ENCODE measurements around the gene WIPF3. TPM values are rescaled to one million over a fixed set of nuclear protein-coding genes. Genes with fewer than 3 reads are reported as not detected.
A peak's percentile ranks its signal among the peaks of the same experiment; 100 is the strongest.

Gene WIPF3, protein sequence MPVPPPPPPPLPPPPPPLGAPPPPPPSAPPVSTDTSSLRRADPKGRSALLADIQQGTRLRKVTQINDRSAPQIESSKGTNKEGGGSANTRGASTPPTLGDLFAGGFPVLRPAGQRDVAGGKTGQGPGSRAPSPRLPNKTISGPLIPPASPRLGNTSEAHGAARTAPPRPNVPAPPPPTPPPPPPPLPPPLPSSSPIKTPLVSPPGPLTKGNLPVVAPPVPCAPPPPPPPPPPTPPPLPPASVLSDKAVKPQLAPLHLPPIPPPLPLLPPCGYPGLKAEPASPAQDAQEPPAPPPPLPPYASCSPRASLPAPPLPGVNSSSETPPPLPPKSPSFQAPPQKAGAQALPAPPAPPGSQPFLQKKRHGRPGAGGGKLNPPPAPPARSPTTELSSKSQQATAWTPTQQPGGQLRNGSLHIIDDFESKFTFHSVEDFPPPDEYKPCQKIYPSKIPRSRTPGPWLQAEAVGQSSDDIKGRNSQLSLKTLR
- not detected for total RNA-seq

- H3K27me3 Mint-ChIP-seq, result peaks cover 67% of the 10 kb centered on the region
These were observed at the start of gene WIPF3 for GRCh38 chr7:29806208-29806994. Gene WIPF3, plus strand, starts transcription at chr7:29806508. Its CDS starts 28,217 bp downstream, at chr7:29834725.

DNA sequence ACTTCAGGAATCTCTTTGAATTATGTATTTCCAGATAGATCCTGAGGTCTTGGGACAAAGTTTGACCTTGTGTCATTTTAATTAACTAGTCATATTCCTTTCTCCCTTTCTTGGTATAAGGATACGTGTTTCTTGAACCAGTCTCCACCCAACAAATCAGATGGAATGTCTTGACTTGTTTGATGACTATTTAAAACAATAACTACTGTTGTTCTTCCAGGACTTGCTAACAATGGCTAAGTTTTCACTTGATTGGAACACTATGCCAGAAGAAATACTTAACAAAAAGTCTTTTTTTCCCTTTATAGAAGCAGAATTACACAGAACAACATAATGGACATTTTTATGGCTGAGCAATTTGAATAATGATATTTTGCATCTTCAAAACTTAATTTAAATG is 43.0 kb upstream of the WIPF3 start:
- CTCF ChIA-PET, result no interaction called here

More at GRCh38 chr7:29806208-29806994, at the start of gene WIPF3:
- ChIA-PET CTCF (interaction anchor here (2.2 kb wide), 1 partner anchor 115 kb away, joined by 7 read pairs; no protein-coding TSS in a partner anchor), POLR2A (no interaction called here)
- Mint-ChIP-seq H3K36me3 (ENCODE audit: low read depth) (no peaks in the 10 kb centered on the region), H3K4me1 (peaks cover 5% of the 10 kb centered on the region), H3K27ac (no peak within 1 kb of the TSS), H3K9me3 (ENCODE audit: low read depth) (no peaks in the 10 kb centered on the region), H3K4me3 (peak within 1 kb of the TSS; percentile 41)
- intact Hi-C loops (cut with DNase I, micrococcal nuclease), result no loop called here
- peak; percentile 14 for DNase-seq
- peak; percentile 44 for ATAC-seq

GRCh38 chr7:29764227-29764626 is 42.1 kb upstream of the WIPF3 start:
- Mint-ChIP-seq H3K27me3 (peaks cover 5% of the 10 kb centered on the region), H3K4me1 (no peaks in the 10 kb centered on the region), H3K36me3 (ENCODE audit: low read depth) (no peaks in the 10 kb centered on the region), H3K4me3 (no peak overlapping the region), H3K27ac (no peak overlapping the region), H3K9me3 (ENCODE audit: low read depth) (no peaks in the 10 kb centered on the region)
- ChIA-PET POLR2A (no interaction called here), CTCF (no interaction called here)
- intact Hi-C loops (cut with DNase I, micrococcal nuclease), result no loop called here
- DNase-seq, result peak; percentile 5
- no peak for ATAC-seq

More for the DNA sequence above, 43.0 kb upstream of the WIPF3 start:
- no peak for ATAC-seq
- Mint-ChIP-seq H3K9me3 (ENCODE audit: low read depth) (no peaks in the 10 kb centered on the region), H3K4me1 (no peaks in the 10 kb centered on the region), H3K27me3 (peaks cover 5% of the 10 kb centered on the region), H3K27ac (no peak overlapping the region), H3K4me3 (no peak overlapping the region), H3K36me3 (ENCODE audit: low read depth) (no peaks in the 10 kb centered on the region)
- DNase-seq, result no peak
- POLR2A ChIA-PET, result no interaction called here
- intact Hi-C loops (cut with DNase I, micrococcal nuclease), result no loop called here

DNA sequence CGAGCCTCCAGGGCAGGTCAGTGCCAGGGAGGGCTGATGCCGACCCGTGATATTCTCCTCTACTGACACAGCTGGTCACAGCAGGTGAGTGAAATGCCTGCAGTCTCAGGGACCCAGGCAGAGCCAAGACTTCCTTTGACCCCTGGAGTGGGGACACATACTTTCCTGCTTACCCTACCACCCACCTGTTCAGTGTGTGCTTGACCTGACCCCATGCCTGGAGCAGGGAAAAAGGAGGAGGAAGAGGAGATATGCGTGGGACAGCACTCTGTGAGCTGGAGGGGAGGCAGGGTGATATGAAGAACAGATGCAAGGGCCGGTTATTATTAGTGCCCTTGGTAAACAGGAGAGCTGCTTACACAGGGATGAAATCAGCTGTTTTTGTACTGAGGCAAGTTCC is 40.8 kb upstream of the WIPF3 start:
- H3K27ac Mint-ChIP-seq, result no peak overlapping the region
- ATAC-seq, result no peak

DNA sequence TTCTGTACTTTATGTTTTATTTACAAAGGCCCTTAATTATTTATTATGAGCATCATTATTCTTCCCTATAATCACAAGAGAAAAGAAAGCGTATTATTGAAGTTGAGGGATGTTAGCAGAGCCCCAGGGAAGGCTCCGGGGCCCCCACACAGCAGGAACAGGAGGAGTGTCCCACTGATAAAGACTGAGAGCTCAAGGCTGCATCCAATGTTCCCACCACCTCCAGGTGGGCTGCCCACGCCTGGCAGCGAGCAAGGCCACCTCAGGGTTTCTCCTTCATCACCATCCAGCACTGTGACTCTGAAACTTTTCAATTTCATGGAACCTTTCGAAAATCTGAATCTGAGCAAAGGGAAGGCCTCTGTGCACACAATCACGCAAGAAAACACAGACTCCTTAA is 35.9 kb upstream of the WIPF3 start:
- H3K4me1 Mint-ChIP-seq, result no peaks in the 10 kb centered on the region
- ChIA-PET POLR2A (no interaction called here), CTCF (no interaction called here)
- H3K27me3 Mint-ChIP-seq, result peaks cover 2% of the 10 kb centered on the region
- intact Hi-C loops (cut with DNase I, micrococcal nuclease), result no loop called here
- DNase-seq, result no peak
- H3K9me3 Mint-ChIP-seq (ENCODE audit: low read depth), result no peaks in the 10 kb centered on the region
- H3K36me3 Mint-ChIP-seq (ENCODE audit: low read depth), result no peaks in the 10 kb centered on the region
- ATAC-seq, result no peak
- no peak overlapping the region for H3K27ac Mint-ChIP-seq
- no peak overlapping the region for H3K4me3 Mint-ChIP-seq

More for the DNA sequence above, 40.8 kb upstream of the WIPF3 start:
- Mint-ChIP-seq H3K27me3 (peaks cover 5% of the 10 kb centered on the region), H3K4me3 (no peak overlapping the region), H3K36me3 (ENCODE audit: low read depth) (no peaks in the 10 kb centered on the region), H3K9me3 (ENCODE audit: low read depth) (no peaks in the 10 kb centered on the region), H3K4me1 (no peaks in the 10 kb centered on the region)
- ChIA-PET CTCF (no interaction called here), POLR2A (no interaction called here)
- intact Hi-C loops (cut with DNase I, micrococcal nuclease), result no loop called here
- DNase-seq, result no peak

GRCh38 chr7:29771081-29771816 is 35.1 kb upstream of the WIPF3 start:
- Mint-ChIP-seq H3K36me3 (ENCODE audit: low read depth) (no peaks in the 10 kb centered on the region), H3K9me3 (ENCODE audit: low read depth) (no peaks in the 10 kb centered on the region), H3K27me3 (peaks cover 6% of the 10 kb centered on the region), H3K27ac (no peak overlapping the region), H3K4me1 (no peaks in the 10 kb centered on the region), H3K4me3 (no peak overlapping the region)
- ChIA-PET CTCF (no interaction called here), POLR2A (no interaction called here)
- no peak for DNase-seq
- no peak for ATAC-seq
- intact Hi-C loops (cut with DNase I, micrococcal nuclease), result no loop called here

DNA sequence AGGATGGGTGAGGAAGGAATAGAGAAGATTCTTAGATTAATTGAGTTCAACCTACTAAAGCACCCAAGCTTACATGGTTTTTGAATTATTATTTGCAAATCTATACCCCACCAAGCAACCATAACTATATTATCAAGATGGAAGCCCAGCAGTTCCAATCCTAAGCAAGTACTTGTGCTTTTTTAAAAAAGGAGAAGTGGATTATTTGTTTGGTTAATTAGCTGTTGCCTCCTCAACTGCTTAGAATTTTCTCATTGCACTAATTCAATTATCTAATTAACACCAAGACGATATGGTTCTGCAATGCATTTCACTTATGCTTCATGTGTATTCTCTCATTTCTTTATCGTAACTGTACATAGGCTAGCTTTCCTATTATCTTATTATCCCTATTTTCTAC is 27.3 kb upstream of the WIPF3 start:
- no peaks in the 10 kb centered on the region for H3K9me3 Mint-ChIP-seq (ENCODE audit: low read depth)
- POLR2A ChIA-PET, result no interaction called here
- no peak for ATAC-seq
- no peaks in the 10 kb centered on the region for H3K36me3 Mint-ChIP-seq (ENCODE audit: low read depth)
- DNase-seq, result no peak
- intact Hi-C loops (cut with DNase I, micrococcal nuclease), result no loop called here
- H3K4me1 Mint-ChIP-seq, result no peaks in the 10 kb centered on the region
- no peak overlapping the region for H3K4me3 Mint-ChIP-seq
- peaks cover 20% of the 10 kb centered on the region for H3K27me3 Mint-ChIP-seq
- no peak overlapping the region for H3K27ac Mint-ChIP-seq
- CTCF ChIA-PET, result interaction anchor here (0.8 kb wide), 1 partner anchor 177 kb away, joined by 3 read pairs; no protein-coding TSS in a partner anchor

GRCh38 chr7:29780346-29780745 is 26.0 kb upstream of the WIPF3 start:
- POLR2A ChIA-PET, result no interaction called here
- CTCF ChIA-PET, result no interaction called here
- intact Hi-C loops (cut with DNase I, micrococcal nuclease), result no loop called here
- no peak overlapping the region for H3K4me3 Mint-ChIP-seq
- no peak for DNase-seq
- no peak for ATAC-seq
- no peaks in the 10 kb centered on the region for H3K36me3 Mint-ChIP-seq (ENCODE audit: low read depth)
- H3K9me3 Mint-ChIP-seq (ENCODE audit: low read depth), result no peaks in the 10 kb centered on the region
- no peaks in the 10 kb centered on the region for H3K4me1 Mint-ChIP-seq
- H3K27ac Mint-ChIP-seq, result no peak overlapping the region
- H3K27me3 Mint-ChIP-seq, result peaks cover 20% of the 10 kb centered on the region

DNA sequence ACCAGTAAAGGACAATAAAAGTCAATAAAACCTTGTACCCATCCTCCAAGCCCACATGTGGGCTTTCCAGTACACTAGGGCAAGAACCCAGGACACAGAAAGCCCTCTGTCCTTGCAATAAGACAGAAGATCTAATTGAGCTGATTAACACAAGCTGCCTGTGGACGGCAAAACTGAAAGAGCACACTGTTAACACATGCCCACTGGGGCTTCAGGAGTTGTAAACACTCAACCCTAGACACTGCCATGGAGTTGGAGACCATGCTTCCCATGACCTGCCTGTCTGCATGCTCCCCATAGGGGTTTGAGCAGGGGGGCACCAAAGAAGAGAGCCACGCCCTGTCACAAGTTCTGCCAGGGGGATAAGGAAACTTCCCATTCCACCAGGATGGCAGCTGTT is 22.6 kb upstream of the WIPF3 start:
- intact Hi-C loops (cut with DNase I, micrococcal nuclease), result no loop called here
- Mint-ChIP-seq H3K27ac (no peak overlapping the region), H3K9me3 (ENCODE audit: low read depth) (no peaks in the 10 kb centered on the region), H3K36me3 (ENCODE audit: low read depth) (no peaks in the 10 kb centered on the region), H3K4me3 (no peak overlapping the region), H3K4me1 (no peaks in the 10 kb centered on the region), H3K27me3 (peaks cover 5% of the 10 kb centered on the region)
- ATAC-seq (no peak), DNase-seq (no peak)
- CTCF ChIA-PET, result no interaction called here
- POLR2A ChIA-PET, result no interaction called here

GRCh38 chr7:29793507-29793906 is 12.8 kb upstream of the WIPF3 start:
- POLR2A ChIA-PET, result no interaction called here
- DNase-seq (no peak), ATAC-seq (no peak)
- intact Hi-C loops (cut with DNase I, micrococcal nuclease), result no loop called here
- no peak overlapping the region for H3K27ac Mint-ChIP-seq
- H3K4me3 Mint-ChIP-seq, result no peak overlapping the region
- H3K9me3 Mint-ChIP-seq (ENCODE audit: low read depth), result no peaks in the 10 kb centered on the region
- H3K4me1 Mint-ChIP-seq, result no peaks in the 10 kb centered on the region
- peaks cover 9% of the 10 kb centered on the region for H3K27me3 Mint-ChIP-seq
- no peaks in the 10 kb centered on the region for H3K36me3 Mint-ChIP-seq (ENCODE audit: low read depth)
- CTCF ChIA-PET, result interaction anchor here (0.6 to 0.7 kb wide), 3 partner anchors 33 to 1182 kb away, joined by 3 to 4 read pairs (median 3); no protein-coding TSS in a partner anchor

- no peaks in the 10 kb centered on the region for H3K36me3 Mint-ChIP-seq (ENCODE audit: low read depth)
- H3K4me1 Mint-ChIP-seq, result no peaks in the 10 kb centered on the region
- no peaks in the 10 kb centered on the region for H3K9me3 Mint-ChIP-seq (ENCODE audit: low read depth)
- ChIA-PET CTCF (interaction anchor here (0.5 kb wide), 1 partner anchor 18 kb away, joined by 4 read pairs; no protein-coding TSS in a partner anchor), POLR2A (interaction anchor here (0.6 kb wide), 1 partner anchor 651 kb away, joined by 3 read pairs; no protein-coding TSS in a partner anchor)
- ATAC-seq (no peak), DNase-seq (no peak)
- intact Hi-C loops (cut with DNase I, micrococcal nuclease), result no loop called here
- H3K4me3 Mint-ChIP-seq, result no peak overlapping the region
- H3K27me3 Mint-ChIP-seq, result peaks cover 12% of the 10 kb centered on the region
- H3K27ac Mint-ChIP-seq, result no peak overlapping the region
These were observed 11.2 kb upstream of the WIPF3 start for GRCh38 chr7:29794959-29795629.

Data from activated CD4-positive, alpha-beta T cell treated with anti-CD3 and anti-CD28 coated beads for 36 hours (primary cell).